ENCODE results near the gene RBP5.
A peak's percentile ranks its signal among the peaks of the same experiment; 100 is the strongest.

The RBP5 gene

GRCh38 chr12:7093486-7093885 is 35.2 kb downstream of the RBP5 start:
- no peak for TF ChIP-seq CTCF (IDR thresholded peaks at IDR 0.05)

GRCh38 chr12:7092986-7093460 is 35.7 kb downstream of the RBP5 start:
- TF ChIP-seq CTCF (IDR thresholded peaks at IDR 0.05): no peak

- peak; percentile 87 for TF ChIP-seq CTCF (IDR thresholded peaks at IDR 0.05)
Measured at GRCh38 chr12:7092229-7092985, 36.3 kb downstream of the RBP5 start, which contains the start of gene C1R. Gene C1R, minus strand, starts transcription at chr12:7092445. Its CDS starts 57 bp downstream, at chr12:7092388.

GRCh38 chr12:7091660-7092228 is 36.9 kb downstream of the RBP5 start:
- no peak for TF ChIP-seq CTCF (IDR thresholded peaks at IDR 0.05)

- no peak for TF ChIP-seq CTCF (IDR thresholded peaks at IDR 0.05)
Measured at GRCh38 chr12:7091171-7091570, 37.5 kb downstream of the RBP5 start.

- no peak for TF ChIP-seq CTCF (IDR thresholded peaks at IDR 0.05)
Measured at GRCh38 chr12:7090222-7090998, 38.3 kb downstream of the RBP5 start.

- no peak for TF ChIP-seq CTCF (IDR thresholded peaks at IDR 0.05)
Measured at GRCh38 chr12:7089196-7089871, 39.4 kb downstream of the RBP5 start.

Measured in LNCAP (cell line).